AG04450 (cell line): Measurements from ENCODE around the gene ZC3H14. TPM values are rescaled to one million over a fixed set of nuclear protein-coding genes. Genes with fewer than 3 reads are reported as not detected.

ENCODE experiments used
- CTCF ChIA-PET: fragments of 300-600, 350-600 bp; formaldehyde crosslinking; extraction: SDS; loops from one replicate; lab custom pipeline; 2022; ENCODE audit warnings: antibody characterized with exemption, inconsistent platforms; lab: Charles Lee
- POLR2A ChIA-PET: fragments of 350-600 bp; formaldehyde crosslinking; extraction: SDS; loops from one replicate; lab custom pipeline; 2021; ENCODE audit warnings: antibody characterized with exemption, inconsistent platforms; lab: Yijun Ruan, JAX
- DNase-seq: peaks from one replicate; pipeline ENCODE4 v3.0.0-alpha.2; 2011; ENCODE audit warnings: low read depth, low spot score
- H3K27ac ChIP-seq: one replicate; pipeline ENCODE4 v1.5.1; 2012; ENCODE audit warnings: low read depth, low read length, control low read depth
- H3K27me3 ChIP-seq: one replicate; pipeline ENCODE4 v1.6.0; 2012; ENCODE audit warnings: low read length; ENCODE audit not compliant: control insufficient read depth, insufficient read depth
- H3K4me3 ChIP-seq: 2 replicates; pipeline ENCODE4 v1.5.1; 2011; ENCODE audit warnings: mild to moderate bottlenecking, low read depth, low read length, control low read depth
- H3K9me3 ChIP-seq: 2 replicates; pipeline ENCODE4 v1.5.1; 2012; ENCODE audit warnings: low read length; ENCODE audit not compliant: control insufficient read depth, insufficient read depth
- CTCF ChIP-seq: IDR thresholded peaks from 2 replicates; pipeline ENCODE4 v1.5.1; 2011; ENCODE audit warnings: low read depth, low read length, control low read depth, inconsistent platforms
- polyA plus RNA-seq: library from polyadenylated mRNA; depleted of rRNA; stranded (reverse); fragments of >200 nt; gene quantifications from 2 replicates; pipeline ENCODE4 v1.2.3, GENCODE V29; 2011

The ZC3H14 gene
- polyA plus RNA-seq, 1 experiment = 102 TPM

DNA sequence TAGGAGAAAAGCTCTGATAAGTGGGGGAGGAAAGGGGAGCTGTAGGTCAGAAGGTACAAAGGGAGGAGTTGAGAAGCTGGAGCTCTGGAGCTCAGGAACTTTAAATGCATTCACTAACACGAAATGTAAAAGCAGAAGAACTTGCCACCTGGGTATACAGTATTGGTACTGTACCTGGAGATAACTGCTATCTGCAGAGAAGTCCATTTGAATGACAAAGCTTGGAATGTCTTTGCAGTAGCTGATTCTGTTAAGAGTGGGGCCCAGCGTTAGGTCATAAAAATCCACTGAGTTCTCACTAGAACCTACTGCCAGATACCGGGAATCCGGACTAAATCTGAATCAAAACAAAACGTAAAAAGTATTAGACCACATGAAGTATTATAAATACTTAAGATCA is 55.6 kb downstream of the ZC3H14 start:
- DNase-seq = no peak
- Histone ChIP-seq H3K4me3 (no peak overlapping the region), H3K27ac (no peak overlapping the region), H3K9me3 (no peaks in the 10 kb centered on the region), H3K27me3 (no peaks in the 10 kb centered on the region)
- ChIA-PET POLR2A (no interaction called here), CTCF (interaction anchor here (1.0 kb wide), 1 partner anchor 49 kb away, joined by 4 read pairs; no protein-coding TSS in a partner anchor)
- no peak for TF ChIP-seq CTCF

DNA sequence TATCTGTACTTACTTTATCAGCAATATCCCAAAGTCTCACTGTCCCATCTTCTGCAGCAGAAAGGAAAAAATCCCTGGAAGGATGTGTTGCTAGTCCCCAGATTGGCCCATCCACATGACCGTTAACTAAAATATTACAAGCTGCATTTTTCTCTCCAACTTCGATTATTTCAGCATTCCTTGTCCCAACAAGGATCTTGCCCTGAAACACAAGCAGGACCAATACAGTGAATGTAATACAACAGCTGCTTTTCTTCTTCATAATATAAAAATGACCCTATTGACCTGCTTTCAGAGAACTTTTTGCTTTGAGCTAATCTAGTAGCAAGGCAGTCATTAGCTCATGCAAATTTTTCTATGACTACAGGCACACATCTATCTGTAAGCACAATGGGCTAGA is 58.3 kb downstream of the ZC3H14 start:
- no peak for DNase-seq

GRCh38 chr14:88625671-88626070 is 62.8 kb downstream of the ZC3H14 start:
- Histone ChIP-seq H3K27me3 (no peaks in the 10 kb centered on the region), H3K4me3 (no peak overlapping the region), H3K27ac (no peak overlapping the region), H3K9me3 (no peaks in the 10 kb centered on the region)
- POLR2A ChIA-PET = no interaction called here
- CTCF ChIA-PET = no interaction called here
- no peak for DNase-seq
- no peak for TF ChIP-seq CTCF

More for the DNA sequence above, 58.3 kb downstream of the ZC3H14 start:
- no peak for TF ChIP-seq CTCF
- POLR2A ChIA-PET = interaction anchor here (1.0 kb wide), 1 partner anchor 29 kb away, joined by 6 read pairs; no protein-coding TSS in a partner anchor
- Histone ChIP-seq H3K27ac (no peak overlapping the region), H3K4me3 (no peak overlapping the region), H3K9me3 (no peaks in the 10 kb centered on the region), H3K27me3 (no peaks in the 10 kb centered on the region)
- CTCF ChIA-PET = interaction anchor here (0.8 kb wide), 1 partner anchor 1826 kb away, joined by 3 read pairs; no protein-coding TSS in a partner anchor

DNA sequence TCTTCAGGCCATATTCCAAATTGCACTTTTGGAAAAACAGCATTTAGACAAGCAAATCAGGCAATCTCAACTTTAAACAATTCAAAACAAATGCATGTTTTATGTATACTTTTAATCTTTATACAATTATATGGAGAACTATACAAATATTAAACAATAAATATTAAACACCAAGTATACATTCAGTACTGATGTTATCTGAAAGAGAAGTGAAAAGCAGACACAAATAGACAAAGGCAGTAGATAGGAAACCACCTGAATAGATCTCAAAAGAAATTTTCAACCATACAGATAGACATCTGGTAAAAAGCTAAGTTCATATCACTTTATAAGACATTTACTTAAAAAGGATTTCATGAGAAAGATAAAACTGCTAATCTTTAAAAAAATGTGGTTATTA is 65.2 kb downstream of the ZC3H14 start:
- TF ChIP-seq CTCF = no peak
- Histone ChIP-seq H3K27me3 (no peaks in the 10 kb centered on the region), H3K4me3 (no peak overlapping the region), H3K9me3 (no peaks in the 10 kb centered on the region), H3K27ac (no peak overlapping the region)
- ChIA-PET CTCF (interaction anchor here (1.2 to 1.4 kb wide), 2 partner anchors 39 to 1345 kb away, joined by 3 to 4 read pairs; no protein-coding TSS in a partner anchor), POLR2A (no interaction called here)
- no peak for DNase-seq

GRCh38 chr14:88628462-88628861 is 65.6 kb downstream of the ZC3H14 start:
- Histone ChIP-seq H3K4me3 (no peak overlapping the region), H3K27me3 (no peaks in the 10 kb centered on the region), H3K9me3 (no peaks in the 10 kb centered on the region), H3K27ac (no peak overlapping the region)
- ChIA-PET CTCF (interaction anchor here (1.2 to 1.4 kb wide), 2 partner anchors 39 to 1345 kb away, joined by 3 to 4 read pairs; no protein-coding TSS in a partner anchor), POLR2A (no interaction called here)
- TF ChIP-seq CTCF = no peak
- DNase-seq = no peak
